Heart left ventricle (tissue), 13 donors: Measurements from ENCODE around the gene FAF1.

ENCODE experiments used
- POLR2A ChIP-seq, 2 donors: fragments of 450-650 bp; IDR thresholded peaks; one replicate each; pipeline ENCODE4 v1.6.1; 2017; ENCODE audit warnings: antibody characterized with exemption in 2 of 2, mild to moderate bottlenecking in 2 of 2, moderate library complexity in 2 of 2
- TF ChIP-seq, protein P1 (sequence below), 12 donors: fragments of 200-600 bp; sonication (generic) in 4 of 12; IDR thresholded peaks; one replicate each; pipeline versions ENCODE4 v1.5.0 to v1.8.0; 2018 to 2022; ENCODE audit warnings: antibody characterized with exemption in 12 of 12, mild to moderate bottlenecking in 5 of 12
- donor health status: ischemic (EF 13 %, LVEDD 7.1; RV severe dilation, severe dysfunction).
- donor health status: DM: no; HTN: yes; CAD: no.
- donor health status: DM: no; HTN: no; CAD: no.
- donor health status: ischemic (EF 25% LVEDD 6.9; RV normal size, moderate dysfunction).
- donor health status: ischemic (EF 25% LVEDD 5.7; RV mildly dilated, moderate dysfunction).
- donor health status: ischemic (EF 35%, LVEDD 5.7; RV mildly dilated, moderate dysfunction).
- donor health status: nonischemic (EF 11% LVEDD 7.7; RV severe dilation, severe dysfunction).
- donor health status: DM: yes; HTN: yes; CAD: no.
- donor health status: PGD.
- donor health status: ischemic (EF 29% LVEDD 5.4; RV normal size, mild dysfunction).
- donor health status: nonischemic (EF 23%, LVEDD 6.1; RV moderate dilation, normal function).

DNA sequence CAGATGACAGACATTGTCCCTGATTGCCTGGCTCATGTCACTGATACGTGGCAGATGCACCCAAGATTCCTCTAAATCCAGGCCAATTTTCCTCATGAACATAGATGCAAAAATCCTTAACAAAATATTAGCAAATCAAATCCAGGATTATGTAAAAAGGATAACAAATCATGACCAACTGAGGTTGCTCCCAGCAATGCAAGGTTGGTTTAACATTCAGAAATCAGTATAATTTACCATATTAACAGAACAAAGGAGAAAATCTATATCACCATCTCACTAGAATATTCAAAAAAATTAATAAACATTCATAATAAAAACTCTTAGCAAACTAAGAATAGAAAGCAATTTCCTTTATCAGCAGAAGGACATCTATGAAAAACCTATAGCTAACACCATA lies 39.7 kb downstream of the FAF1 start:
- TF ChIP-seq, protein P1, sequence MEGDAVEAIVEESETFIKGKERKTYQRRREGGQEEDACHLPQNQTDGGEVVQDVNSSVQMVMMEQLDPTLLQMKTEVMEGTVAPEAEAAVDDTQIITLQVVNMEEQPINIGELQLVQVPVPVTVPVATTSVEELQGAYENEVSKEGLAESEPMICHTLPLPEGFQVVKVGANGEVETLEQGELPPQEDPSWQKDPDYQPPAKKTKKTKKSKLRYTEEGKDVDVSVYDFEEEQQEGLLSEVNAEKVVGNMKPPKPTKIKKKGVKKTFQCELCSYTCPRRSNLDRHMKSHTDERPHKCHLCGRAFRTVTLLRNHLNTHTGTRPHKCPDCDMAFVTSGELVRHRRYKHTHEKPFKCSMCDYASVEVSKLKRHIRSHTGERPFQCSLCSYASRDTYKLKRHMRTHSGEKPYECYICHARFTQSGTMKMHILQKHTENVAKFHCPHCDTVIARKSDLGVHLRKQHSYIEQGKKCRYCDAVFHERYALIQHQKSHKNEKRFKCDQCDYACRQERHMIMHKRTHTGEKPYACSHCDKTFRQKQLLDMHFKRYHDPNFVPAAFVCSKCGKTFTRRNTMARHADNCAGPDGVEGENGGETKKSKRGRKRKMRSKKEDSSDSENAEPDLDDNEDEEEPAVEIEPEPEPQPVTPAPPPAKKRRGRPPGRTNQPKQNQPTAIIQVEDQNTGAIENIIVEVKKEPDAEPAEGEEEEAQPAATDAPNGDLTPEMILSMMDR (IDR thresholded peaks at IDR 0.05): no peak
- TF ChIP-seq POLR2A (IDR thresholded peaks at IDR 0.05): no peak
